Endothelial cell of umbilical vein (primary cell): ENCODE measurements around the gene CHMP4A. TPM values are rescaled to one million over a fixed set of nuclear protein-coding genes. Genes with fewer than 3 reads are reported as not detected.

Experiments
- BruUV-seq: library from RNA; stranded (reverse); fragments of 400-500 nt; replicated peaks from 2 replicates; lab custom pipeline; 2021; lab: Mats Ljungman, UMichigan
- CTCF ChIA-PET: fragments of 300-600, 350-600 bp; sonication (Branson Sonifier 250); formaldehyde crosslinking; loops from one replicate; lab custom pipeline; 2021; ENCODE audit warnings: antibody characterized with exemption, inconsistent platforms; lab: Charles Lee
- POLR2A ChIA-PET: fragments of 300-600, 350-600 bp; sonication (Branson Sonifier 250); formaldehyde crosslinking; loops from one replicate; lab custom pipeline; 2021; ENCODE audit warnings: antibody characterized with exemption, inconsistent platforms; lab: Charles Lee
- DNase-seq: peaks from one replicate; pipeline ENCODE4 v3.0.0-alpha.2; 2011; ENCODE audit warnings: low read depth, low spot score
- FAIRE-seq: peaks from 2 replicates; lab custom pipeline; 2011; peaks lifted over from hg19 to GRCh38; lab: Jason Lieb, UNC
- H2AFZ ChIP-seq: 2 replicates; pipeline ENCODE4 v1.6.0; 2012; ENCODE audit warnings: low read depth, low read length, control low read depth, inconsistent platforms
- H3K27ac ChIP-seq: 2 replicates; pipeline ENCODE4 v1.5.1; 2011; ENCODE audit warnings: low read depth, mild to moderate bottlenecking, control low read depth, low read length, moderate library complexity; ENCODE audit not compliant: insufficient read depth
- H3K27me3 ChIP-seq, 2 experiments: 2 replicates each; pipeline versions ENCODE4 v1.6.0 to v1.6.1; 2011; ENCODE audit warnings: low read length in 2 of 2, mixed read lengths in 1 of 2; ENCODE audit not compliant: control insufficient read depth in 2 of 2, insufficient read depth in 2 of 2
- H3K36me3 ChIP-seq, 2 experiments: 2 replicates in 1 of 2; 3 replicates in 1 of 2; pipeline ENCODE4 v1.5.1; 2011; ENCODE audit warnings: low read length in 2 of 2, mild to moderate bottlenecking in 1 of 2, moderate library complexity in 1 of 2; ENCODE audit not compliant: control insufficient read depth in 2 of 2, insufficient read depth in 2 of 2; ENCODE audit errors: extremely low read depth in 1 of 2
- H3K4me1 ChIP-seq: 3 replicates; pipeline ENCODE4 v1.5.1; 2011; ENCODE audit warnings: mild to moderate bottlenecking, low read length; ENCODE audit not compliant: control insufficient read depth, insufficient read depth; ENCODE audit errors: extremely low read depth
- H3K4me2 ChIP-seq: 2 replicates; pipeline ENCODE4 v1.6.1; 2011; ENCODE audit warnings: low read length, control low read depth, mixed read lengths; ENCODE audit not compliant: insufficient read depth
- H3K4me3 ChIP-seq, 3 experiments: fragments of 200-600 bp in 1 of 3; sonication (generic), shearing (Covaris generic) in 1 of 3; replicated peaks in 1 of 3; 2 replicates each; pipeline ENCODE4 v1.5.1; 2011 to 2016; ENCODE audit warnings: control low read depth in 3 of 3, low read length in 3 of 3, mild to moderate bottlenecking in 2 of 3, inconsistent platforms in 1 of 3, low read depth in 1 of 3, moderate library complexity in 1 of 3; ENCODE audit not compliant: insufficient read depth in 1 of 3
- H3K79me2 ChIP-seq: 2 replicates; pipeline ENCODE4 v1.6.0; 2012; ENCODE audit warnings: low read length, inconsistent platforms; ENCODE audit not compliant: control insufficient read depth, insufficient read depth
- H3K9ac ChIP-seq: replicated peaks from 2 replicates; pipeline ENCODE3; 2011; ENCODE audit warnings: low read length, control low read depth; ENCODE audit not compliant: insufficient read depth; ENCODE audit errors: extremely low read depth
- H3K9me1 ChIP-seq: replicated peaks from 3 replicates; pipeline ENCODE4 v1.6.0; 2011; ENCODE audit warnings: mild to moderate bottlenecking, low read length; ENCODE audit not compliant: control insufficient read depth, insufficient read depth; ENCODE audit errors: extremely low read depth
- H3K9me3 ChIP-seq: replicated peaks from 2 replicates; pipeline ENCODE4 v1.5.1; 2012; ENCODE audit warnings: low read length, inconsistent platforms; ENCODE audit not compliant: control insufficient read depth, insufficient read depth
- H4K20me1 ChIP-seq: replicated peaks from 2 replicates; pipeline ENCODE3; 2011; ENCODE audit warnings: mild to moderate bottlenecking, low read length; ENCODE audit not compliant: control insufficient read depth, insufficient read depth; ENCODE audit errors: extremely low read depth
- EZH2 ChIP-seq: IDR thresholded peaks from 2 replicates; pipeline ENCODE4 v1.6.1; 2012; ENCODE audit warnings: borderline replicate concordance, low read depth, mild to moderate bottlenecking, moderate library complexity, low read length, inconsistent platforms; ENCODE audit not compliant: severe bottlenecking
- JUN ChIP-seq: IDR thresholded peaks from 2 replicates; pipeline ENCODE4 v1.6.1; 2011; ENCODE audit warnings: borderline replicate concordance, low read depth; ENCODE audit not compliant: insufficient read length, insufficient read depth
- POLR2A ChIP-seq: IDR thresholded peaks from 2 replicates; pipeline ENCODE4 v1.6.1; 2012; ENCODE audit warnings: low read depth, mild to moderate bottlenecking, control low read depth, low read length
- POLR2AphosphoS5 ChIP-seq: IDR thresholded peaks from 2 replicates; pipeline ENCODE4 v1.6.1; 2012; ENCODE audit warnings: low read depth, mild to moderate bottlenecking, control low read depth, low read length, moderate library complexity; ENCODE audit not compliant: insufficient read depth
- dilution Hi-C: fragments of 300-500 bp; cut with MboI; formaldehyde crosslinking; loops from one replicate; pipeline ENCODE4 v1.15.0; 2019; ENCODE audit warnings: low sequenced_read_pairs; ENCODE audit not compliant: extremely low pct_ligation_motif_present
- intact Hi-C: fragments of 100-400 bp; cut with micrococcal nuclease; formaldehyde crosslinking; loops from one replicate; pipeline ENCODE4 v1.10.0; 2022
- polyA plus RNA-seq, 4 experiments: library from polyadenylated mRNA; depleted of rRNA in 3 of 4; stranded (reverse) in 3 of 4; unstranded in 1 of 4; fragments of >200 nt; gene quantifications; 2 replicates each; pipeline versions ENCODE4 v1.2.1 to v1.2.3, GENCODE V29; 2011 to 2012; ENCODE audit warnings: missing spikeins in 1 of 4
- total RNA-seq: library from RNA; stranded (reverse); gene quantifications from 2 replicates; pipeline ENCODE4 v1.2.3, GENCODE V29; 2021

The CHMP4A gene
- total and polyA plus RNA-seq, 2 donors (not counting 3 experiments of a cell fraction or from before 2014, with no cell fraction given): 40.9 to 46.4 TPM

DNA sequence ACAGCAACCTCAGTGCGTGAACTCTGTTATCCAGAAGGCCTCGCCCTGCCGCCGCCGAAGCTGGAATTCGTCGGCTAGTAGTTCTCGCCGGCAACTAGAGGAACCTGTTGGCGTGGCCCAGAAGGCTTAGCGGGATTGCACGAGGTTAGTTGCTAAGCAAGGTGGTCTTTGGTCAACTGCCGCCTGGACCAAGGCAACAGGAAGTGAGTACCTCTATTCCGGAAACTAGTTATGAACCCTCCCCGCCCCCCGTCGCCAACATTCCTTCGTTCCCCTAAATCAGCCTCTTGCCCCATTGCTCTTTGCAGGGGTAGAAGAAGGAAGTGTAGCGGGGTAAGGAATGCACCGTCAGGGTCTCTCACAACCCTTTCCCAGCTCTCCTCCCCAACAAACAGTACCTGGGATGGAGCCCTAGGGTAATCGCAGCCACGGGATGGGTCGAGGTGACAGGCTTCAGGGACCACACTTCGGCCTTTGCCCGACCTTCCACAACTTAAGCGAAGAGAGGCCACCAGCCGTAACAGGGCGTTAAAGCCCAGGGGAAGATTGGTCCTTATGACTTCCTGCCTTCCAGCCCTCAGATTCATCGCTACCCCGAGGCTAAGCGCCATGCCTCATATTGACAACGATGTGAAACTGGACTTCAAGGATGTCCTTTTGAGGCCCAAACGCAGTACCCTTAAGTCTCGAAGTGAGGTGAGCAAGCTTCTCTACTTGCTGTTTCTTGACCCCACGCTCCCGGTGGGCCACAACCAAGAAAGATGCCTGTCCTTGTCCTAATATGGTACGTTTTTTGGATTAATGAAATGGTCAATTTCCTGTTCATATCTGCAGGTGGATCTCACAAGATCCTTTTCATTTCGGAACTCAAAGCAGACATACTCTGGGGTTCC is 19.6 kb upstream of the CHMP4A start, which contains the start of gene GMPR2:
Gene GMPR2, plus strand, starts transcription at position 285 of the 893 bp plus-strand sequence. Its CDS starts 325 bp downstream, at position 610.
- Histone ChIP-seq H3K36me3 (peaks cover 3 to 16% of the 10 kb centered on the region in 2 experiments), H3K4me3 (peak within 1 kb of the TSS; percentile 63 to 87 (median 67)), H2AFZ (peak within 1 kb of the TSS; percentile 73), H3K9me1 (no peaks in the 10 kb centered on the region), H3K4me1 (peaks cover 29% of the 10 kb centered on the region), H3K27ac (peak within 1 kb of the TSS; percentile 88), H3K4me2 (peak within 1 kb of the TSS; percentile 73), H3K9ac (peak within 1 kb of the TSS; percentile 95), H3K27me3 (no peaks in the 10 kb centered on the region), H4K20me1 (no peaks in the 10 kb centered on the region), H3K9me3 (no peaks in the 10 kb centered on the region), H3K79me2 (peaks cover 48% of the 10 kb centered on the region)
- dilution Hi-C loops (no loop called here), intact Hi-C loops (loop anchor here (1.0 to 2.0 kb wide), 5 partner anchors 9 to 118 kb away; partner anchors contain the start of genes CHMP4A, TINF2 and TM9SF1)
- ChIA-PET POLR2A (interaction anchor here (0.6 to 1.6 kb wide), 2 partner anchors 9 to 20 kb away, joined by 3 to 6 read pairs; partner anchors contain the start of genes CHMP4A and TINF2), CTCF (interaction anchor here (0.7 to 1.9 kb wide), 6 partner anchors 9 to 75 kb away, joined by 3 to 11 read pairs (median 4); partner anchors contain the start of genes CIDEB, MDP1 and TINF2)
- TF ChIP-seq EZH2 (no peak), POLR2A (peak; percentile 34), JUN (no peak), POLR2AphosphoS5 (peak; percentile 52)
- no peak for DNase-seq
- FAIRE-seq: peak; percentile 90
- BruUV-seq: TSS peak; percentile 46
